ENCODE results near the gene CLIC1.
"Not testable (repeated sequence)": the region's sequence is repeated elsewhere in the genome, so short reads cannot be mapped to it uniquely, and the experiment has no call there.

CLIC1 gene

GRCh38 chr6:31721351-31722020 is 14.8 kb downstream of the CLIC1 start, which contains the start of gene LY6G6C:
Gene LY6G6C, minus strand, starts transcription at chr6:31721746. Its CDS starts 67 bp downstream, at chr6:31721679.
- no peak for DNase-seq

DNA sequence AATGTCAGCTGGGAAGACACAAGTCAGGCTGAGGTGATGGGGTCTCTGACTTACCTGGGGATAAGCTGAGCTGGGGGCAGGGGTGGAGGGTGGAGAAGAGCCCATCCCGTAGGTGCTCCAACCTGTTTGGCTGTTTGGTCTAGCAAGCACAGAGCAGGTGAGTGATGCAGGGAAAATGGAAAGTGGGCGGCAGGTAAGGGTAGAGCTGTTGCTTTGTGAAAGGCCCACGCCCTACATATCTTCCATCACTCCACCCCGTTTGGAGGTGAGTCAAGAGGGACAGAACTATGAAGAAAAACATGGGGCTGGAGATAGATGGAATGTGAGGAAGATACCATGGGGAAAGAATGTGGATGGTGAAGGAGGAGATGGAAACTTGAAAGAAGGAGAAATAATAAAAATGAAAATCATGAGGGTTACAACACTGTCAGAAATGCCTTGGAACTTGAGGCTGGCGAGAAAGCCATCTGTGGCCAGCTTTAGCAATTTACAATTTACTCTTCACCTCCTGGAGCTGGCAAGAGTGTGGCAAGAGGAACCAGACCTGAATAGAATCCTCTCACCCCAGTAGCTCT is 16.0 kb downstream of the CLIC1 start:
- DNase-seq: no peak

DNA sequence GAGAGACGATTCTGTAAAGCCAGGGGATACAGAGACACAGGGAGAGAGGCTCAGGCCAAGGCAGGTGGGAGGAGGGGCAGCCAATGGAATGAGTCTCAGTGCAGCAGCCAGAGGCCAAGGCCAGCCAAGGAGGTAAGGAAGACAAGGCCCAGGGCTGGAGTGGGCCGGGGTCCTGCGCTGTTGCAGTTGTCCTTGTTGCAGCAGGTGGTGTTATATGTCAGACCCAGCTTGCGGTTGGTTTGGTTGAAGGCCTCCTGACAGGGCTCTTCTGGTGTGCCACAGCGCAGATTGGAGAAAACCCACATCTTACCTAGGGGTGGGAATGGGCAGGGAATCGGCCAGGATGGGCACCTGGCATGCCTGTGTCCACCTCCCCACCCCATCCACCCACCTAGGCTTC is 17.3 kb downstream of the CLIC1 start:
- no peak for DNase-seq

DNA sequence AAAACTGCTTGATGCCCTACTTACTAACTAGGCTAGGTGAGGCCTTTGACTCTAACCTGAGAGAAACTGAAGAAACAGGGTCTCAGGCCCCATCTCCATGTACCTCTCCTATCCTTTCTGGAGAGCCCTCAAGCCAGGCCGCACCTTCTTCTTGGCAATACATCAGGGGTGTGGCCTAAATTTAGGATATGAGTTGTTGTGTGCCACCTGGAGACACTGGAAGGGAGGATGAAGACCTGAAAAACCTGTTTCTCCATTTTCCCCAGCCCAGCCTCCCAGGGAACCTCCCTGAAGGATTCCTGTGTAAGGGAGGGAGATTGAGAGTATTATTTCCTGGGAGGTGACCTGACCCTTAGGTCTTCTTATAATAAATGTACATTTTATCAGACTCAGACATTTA is 18.1 kb downstream of the CLIC1 start:
- no peak for DNase-seq

DNA sequence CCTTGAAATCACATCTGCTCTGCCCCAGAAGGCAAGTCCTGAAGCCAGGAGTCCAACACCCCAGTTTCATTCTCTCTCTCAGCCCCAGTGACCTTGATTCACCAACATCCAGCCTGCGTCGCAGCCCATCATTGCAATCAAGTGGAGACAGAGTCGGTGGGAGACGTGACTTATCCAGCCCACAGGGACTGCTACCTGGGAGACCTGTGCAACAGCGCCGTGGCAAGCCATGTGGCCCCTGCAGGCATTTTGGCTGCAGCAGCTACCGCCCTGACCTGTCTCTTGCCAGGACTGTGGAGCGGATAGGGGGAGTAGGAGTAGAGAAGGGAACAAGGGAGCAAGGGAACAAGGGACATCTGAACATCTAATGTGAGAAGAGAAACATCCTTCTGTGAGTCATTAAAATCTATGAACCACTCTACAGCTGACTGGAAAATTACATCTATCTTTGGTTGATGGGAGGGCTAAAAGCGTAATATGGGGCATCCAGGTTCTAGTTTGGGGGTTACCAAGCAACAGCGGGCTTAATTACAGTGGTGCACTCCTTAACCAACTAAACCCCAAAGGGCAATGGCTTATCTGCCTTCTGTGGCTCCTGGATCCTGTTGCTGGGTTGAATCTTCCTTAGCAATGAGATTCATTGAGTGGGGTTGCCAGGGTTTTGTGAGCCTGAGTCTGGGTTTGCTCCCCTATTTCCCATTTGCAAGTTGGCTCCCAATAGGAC is 18.7 kb downstream of the CLIC1 start:
- DNase-seq: no peak

DNA sequence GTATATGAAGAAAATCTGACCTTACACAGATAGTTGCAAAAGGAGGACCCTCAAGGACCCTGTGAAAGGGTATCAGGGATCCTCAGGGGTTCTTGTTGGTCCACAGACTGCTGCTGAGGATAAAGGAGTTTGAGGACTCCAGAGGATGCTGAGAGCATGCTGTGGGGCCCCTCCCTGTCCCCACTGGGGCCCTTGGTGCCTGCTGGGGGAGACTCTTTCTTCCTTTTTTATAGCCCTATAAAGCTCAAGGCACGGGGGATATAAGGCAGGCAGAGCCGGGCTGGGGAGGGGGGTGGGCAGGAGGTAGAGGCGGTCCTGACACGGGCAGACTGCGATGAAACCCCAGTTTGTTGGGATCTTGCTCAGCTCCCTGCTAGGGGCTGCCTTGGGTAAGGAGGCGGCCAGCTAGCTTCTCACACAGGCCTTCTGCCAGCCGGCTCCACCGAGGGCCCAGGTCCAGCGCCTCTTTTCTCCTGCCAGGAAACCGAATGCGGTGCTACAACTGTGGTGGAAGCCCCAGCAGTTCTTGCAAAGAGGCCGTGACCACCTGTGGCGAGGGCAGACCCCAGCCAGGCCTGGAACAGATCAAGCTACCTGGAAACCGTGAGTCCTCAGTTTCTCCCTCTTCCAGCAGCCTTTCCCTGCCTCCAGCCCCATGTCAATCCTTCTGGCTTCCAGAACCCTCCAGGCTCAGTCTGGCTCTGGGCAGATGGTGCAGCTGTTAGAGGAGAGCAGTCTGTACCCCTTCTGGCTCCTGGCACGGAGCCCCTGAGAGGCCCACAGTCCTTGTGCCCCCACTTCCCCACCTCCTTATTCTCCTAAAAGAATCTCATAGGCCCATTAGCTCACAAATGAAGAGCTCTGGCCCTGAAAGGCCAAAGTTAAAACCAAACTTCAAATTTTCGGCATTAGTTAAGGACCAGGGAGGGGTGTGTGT is 21.0 kb downstream of the CLIC1 start, which contains the start of gene LY6G6D:
LY6G6D (plus strand) TSS at position 327 of the 937 bp plus-strand sequence; CDS start at position 335, 8 bp downstream.
- no peak for DNase-seq

DNA sequence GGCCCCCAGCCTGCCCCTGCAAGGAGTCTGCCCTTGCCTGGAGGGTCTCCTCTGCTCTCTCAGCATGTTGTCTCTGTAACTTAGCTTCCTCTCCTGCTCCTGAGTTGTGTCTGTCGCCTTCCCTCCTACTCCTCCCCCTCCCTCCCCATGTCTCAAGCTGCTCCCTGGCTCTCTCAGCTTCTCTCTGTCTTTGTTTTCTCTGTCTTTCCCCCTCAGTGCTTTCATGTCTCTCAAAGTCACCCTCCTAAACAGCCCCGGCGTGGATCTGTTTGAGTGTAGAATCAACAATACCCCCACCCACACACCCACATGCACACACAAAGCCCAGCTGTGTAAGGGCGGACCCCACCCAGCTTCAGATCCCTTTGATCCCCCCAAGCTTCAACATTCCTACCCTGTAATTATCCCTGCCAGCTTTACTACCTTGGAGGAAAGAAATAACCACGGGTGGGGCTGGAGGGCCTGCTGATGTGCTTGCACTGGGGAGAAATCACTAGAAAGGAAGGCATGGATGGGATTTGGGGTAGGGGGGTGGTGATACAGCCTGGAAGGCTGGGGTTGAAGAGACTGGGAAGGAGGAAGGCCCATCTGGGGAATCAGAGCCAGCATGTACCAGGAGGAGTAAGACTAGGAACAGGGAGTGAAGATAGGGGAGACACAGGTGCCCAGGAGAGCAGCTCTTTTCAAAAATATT is 22.2 kb downstream of the CLIC1 start:
- DNase-seq: no peak

DNA sequence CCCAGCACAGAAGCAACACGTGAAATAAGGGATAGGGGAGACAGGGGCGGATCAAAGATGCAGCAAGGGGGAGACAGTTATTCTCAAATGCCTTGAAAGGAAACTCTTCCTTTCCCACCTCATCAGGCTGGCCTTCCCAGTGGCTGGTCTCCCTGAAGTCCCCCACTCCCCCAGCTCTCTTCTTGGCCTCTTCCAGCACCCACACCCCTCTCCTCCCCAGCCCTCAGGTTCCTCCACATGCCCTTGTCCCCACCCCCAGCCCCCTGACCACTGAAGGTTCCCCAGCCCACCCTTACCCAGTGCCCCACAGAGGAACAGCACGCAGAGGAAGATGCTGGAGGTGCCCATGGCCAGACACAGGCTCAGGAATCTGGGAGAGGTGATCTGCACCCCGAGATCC is 22.9 kb downstream of the CLIC1 start:
- no peak for DNase-seq

- DNase-seq: peak; percentile 37
These were observed 24.0 kb downstream of the CLIC1 start for GRCh38 chr6:31712296-31712695.

GRCh38 chr6:31711233-31711632 is 25.1 kb downstream of the CLIC1 start:
- no peak for DNase-seq

DNA sequence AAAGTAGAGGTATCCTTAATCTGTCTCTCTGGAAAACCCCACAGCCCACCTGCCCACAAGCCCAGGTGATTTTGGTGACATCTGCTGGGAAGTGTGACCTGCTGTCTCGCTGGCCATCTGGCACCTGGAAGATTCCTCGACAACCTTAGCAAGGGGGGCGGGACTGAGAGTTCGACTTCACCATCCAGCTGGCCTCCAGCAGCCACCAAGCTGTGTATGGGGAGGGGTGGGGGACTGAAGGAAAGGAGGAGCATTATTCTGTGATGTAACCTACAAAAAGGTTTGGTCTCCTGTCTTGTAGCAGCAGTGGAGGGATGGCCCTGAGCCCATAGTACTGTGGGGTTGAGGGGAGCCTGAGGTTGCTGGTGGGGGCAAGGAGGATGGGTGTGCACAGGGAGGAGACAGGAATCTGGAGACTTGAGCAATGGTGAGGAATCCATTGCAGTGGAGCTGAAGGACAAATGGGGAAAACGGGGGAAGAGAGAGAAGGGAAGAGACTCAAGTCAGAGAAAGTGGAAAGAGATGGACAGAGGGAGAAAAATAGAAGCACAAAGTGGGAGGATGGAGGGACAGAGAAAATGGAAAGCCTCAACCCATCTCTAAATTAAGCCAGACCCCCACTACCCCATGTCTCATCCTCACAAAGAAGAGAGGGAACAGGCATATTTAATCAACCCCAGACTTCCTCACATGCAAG is 25.7 kb downstream of the CLIC1 start:
- no peak for DNase-seq

- not testable (repeated sequence) for DNase-seq
These were observed 27.2 kb downstream of the CLIC1 start for GRCh38 chr6:31709157-31709556.

- DNase-seq: no peak
These were observed 28.1 kb downstream of the CLIC1 start for GRCh38 chr6:31708224-31708623.

DNA sequence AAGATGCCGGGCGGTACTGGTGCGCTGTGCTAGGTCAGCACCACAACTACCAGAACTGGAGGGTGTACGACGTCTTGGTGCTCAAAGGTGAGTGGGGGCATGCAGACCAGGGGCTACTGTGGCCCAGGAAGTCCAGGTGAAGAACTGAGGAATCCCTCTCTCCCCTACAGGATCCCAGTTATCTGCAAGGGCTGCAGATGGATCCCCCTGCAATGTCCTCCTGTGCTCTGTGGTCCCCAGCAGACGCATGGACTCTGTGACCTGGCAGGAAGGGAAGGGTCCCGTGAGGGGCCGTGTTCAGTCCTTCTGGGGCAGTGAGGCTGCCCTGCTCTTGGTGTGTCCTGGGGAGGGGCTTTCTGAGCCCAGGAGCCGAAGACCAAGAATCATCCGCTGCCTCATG is 28.6 kb downstream of the CLIC1 start:
- no peak for DNase-seq

GRCh38 chr6:31706599-31706998 is 29.7 kb downstream of the CLIC1 start, which contains the start of gene LY6G6F:
Gene LY6G6F, plus strand, starts transcription at chr6:31706866. Its CDS starts 41 bp downstream, at chr6:31706907.
- no peak for DNase-seq

DNA sequence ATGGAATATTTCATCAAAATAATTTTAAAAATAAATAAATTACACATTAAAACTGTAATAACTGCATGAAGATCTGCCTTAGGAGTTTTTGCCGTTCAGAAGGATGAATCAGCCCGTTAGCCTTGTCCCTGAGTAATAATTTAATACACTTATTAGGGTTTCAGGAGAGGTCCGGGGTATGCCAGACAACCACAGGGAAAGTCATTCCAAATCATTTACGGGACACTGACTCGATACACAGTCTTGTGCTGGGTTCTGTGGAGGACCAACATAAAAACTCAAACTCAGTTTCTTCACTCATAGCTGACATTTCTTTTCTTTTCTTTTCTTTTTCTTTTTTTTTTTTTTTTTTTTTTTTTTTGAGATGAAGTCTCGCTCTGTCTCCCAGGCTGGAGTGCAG is 30.4 kb downstream of the CLIC1 start:
- no peak for DNase-seq

- DNase-seq: peak; percentile 99
These were observed 33.3 kb downstream of the CLIC1 start, which contains the start of gene ABHD16A for GRCh38 chr6:31702819-31703716. Gene ABHD16A, minus strand, starts transcription at chr6:31703324. Its CDS starts 43 bp downstream, at chr6:31703281.

GRCh38 chr6:31702405-31702818 is 33.9 kb downstream of the CLIC1 start:
- DNase-seq: no peak

DNA sequence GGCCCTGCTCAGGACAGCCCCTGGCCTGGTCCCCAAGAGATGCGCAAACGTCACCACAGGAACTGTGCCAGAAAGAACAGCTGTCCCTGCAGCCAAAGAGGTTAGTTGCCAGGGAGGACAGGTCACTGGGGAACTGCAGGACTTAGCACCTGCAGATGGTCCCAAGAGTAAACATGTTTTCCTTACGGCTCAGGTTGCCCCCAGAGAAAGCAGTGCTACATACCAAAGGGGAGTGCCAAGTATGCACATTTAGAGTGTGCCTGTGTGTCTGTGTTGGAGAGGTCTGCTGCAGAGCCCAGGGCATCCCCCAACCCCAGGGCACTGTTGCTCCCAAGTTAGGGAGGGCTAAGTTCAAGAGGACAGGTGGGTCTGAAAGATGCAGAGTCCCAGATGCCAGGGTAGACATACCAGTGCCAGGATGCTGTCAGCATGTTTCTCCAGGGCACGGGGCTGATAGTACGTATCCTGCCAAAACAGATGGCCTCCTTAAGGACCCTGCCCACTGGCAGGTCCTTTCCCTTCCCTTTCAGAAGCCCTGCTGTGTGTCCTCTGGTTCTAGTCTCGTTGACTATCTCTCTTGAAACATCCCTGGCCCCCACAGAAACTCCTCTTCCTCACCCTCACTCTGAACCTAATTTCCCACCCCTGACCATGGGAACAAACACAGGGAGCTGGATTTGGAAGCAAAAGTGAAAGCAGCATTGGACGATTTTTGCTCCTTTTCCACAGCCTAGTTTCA is 34.5 kb downstream of the CLIC1 start:
- DNase-seq: no peak
